Measurements from ENCODE around the gene FASTKD1.

FASTKD1 gene

GRCh38 chr2:169495310-169495928 lies 78.2 kb downstream of the FASTKD1 start:
- no peak for DNase-seq

- DNase-seq, result no peak
Observed at GRCh38 chr2:169493360-169493759, 80.3 kb downstream of the FASTKD1 start.

GRCh38 chr2:169491378-169491777 lies 82.3 kb downstream of the FASTKD1 start:
- DNase-seq, result no peak

- no peak for DNase-seq
Observed at GRCh38 chr2:169490834-169491233, 82.8 kb downstream of the FASTKD1 start.

DNA sequence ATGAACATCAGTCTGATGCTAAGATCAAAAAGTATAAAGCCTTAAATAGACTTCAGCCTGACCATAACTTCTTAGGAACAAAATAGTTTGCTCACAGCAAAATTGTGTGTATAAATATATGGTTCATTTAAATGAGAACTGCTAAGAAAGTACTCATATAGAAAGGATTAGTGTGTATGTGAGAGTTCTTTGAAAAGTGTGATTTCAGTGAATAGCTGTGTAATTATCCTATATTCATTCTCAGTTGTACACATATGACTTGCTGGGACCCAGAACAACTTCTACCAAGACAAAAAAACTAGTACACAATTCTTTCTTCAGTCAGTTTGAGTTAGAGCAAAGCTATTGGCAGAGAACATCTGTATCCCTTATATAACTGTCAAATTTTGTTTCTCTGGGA lies 87.2 kb downstream of the FASTKD1 start:
- DNase-seq, result no peak

DNA sequence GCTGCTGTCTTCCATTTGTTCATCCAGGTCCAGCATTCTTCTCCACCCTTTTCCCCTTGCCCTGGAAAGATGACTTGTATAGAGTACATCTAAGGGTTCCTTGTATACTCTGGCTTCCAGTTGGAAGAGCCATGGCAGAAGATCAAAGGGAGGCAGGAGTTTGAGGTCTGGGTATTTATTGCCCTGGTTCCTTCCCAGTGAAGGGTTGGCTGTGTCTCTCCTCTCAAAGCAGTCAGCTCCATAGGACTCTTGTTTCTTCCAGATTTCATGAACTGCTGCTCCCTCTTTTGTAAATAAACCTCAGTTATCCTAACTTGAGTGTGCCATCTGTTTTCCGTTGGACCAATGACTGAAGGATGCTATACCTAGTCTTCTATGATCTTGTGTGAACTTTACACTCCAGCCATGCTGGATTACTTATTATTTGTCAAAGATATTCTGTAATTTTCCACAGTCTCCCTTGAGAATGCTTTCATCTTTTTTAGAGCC lies 88.0 kb downstream of the FASTKD1 start:
- no peak for DNase-seq

DNA sequence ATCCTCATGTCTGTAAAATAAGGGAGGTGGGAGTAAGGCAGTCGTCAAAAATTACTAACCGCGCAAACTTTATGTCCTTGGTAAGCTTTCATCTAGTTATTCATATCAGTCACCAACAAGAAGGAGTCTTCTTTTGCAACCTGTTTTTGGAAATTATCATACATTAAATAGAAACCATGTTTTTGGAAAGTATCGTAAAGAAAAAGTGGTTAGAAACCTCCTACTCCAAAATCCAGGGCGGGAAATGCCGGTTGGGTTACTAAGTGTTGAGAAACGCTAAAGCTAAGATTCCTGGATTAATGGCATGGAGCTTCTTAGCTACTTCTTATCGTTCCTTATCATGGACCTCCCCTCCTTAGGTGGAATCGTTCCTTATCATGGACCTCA lies 93.6 kb downstream of the FASTKD1 start:
- no peak for DNase-seq
